K562 (cell line): ENCODE data around the gene RAB31. TPM values are rescaled to one million over a fixed set of nuclear protein-coding genes. Genes with fewer than 3 reads are reported as not detected.
A peak's percentile ranks its signal among the peaks of the same experiment; 100 is the strongest.

Source experiments
- ATAC-seq: fragments of 200-7000 bp; cut with Tn5 transposase; 3 replicates; pipeline ENCODE4 v1.9.1; 2020; ENCODE audit warnings: moderate library complexity
- BruUV-seq: library from RNA; stranded (reverse); fragments of 400-500 nt; replicated peaks from 2 replicates; lab custom pipeline; 2021; lab: Mats Ljungman, UMichigan
- CTCF ChIA-PET: fragments of 300-600 bp; formaldehyde crosslinking; extraction: SDS; loops from one replicate; lab custom pipeline; 2021; ENCODE audit warnings: low intra/inter-chr PET ratio; lab: Yijun Ruan, JAX
- POLR2A ChIA-PET: fragments of 300-600, 350-650 bp; sonication (Branson Sonifier 250); formaldehyde crosslinking; extraction: SDS; loops from one replicate; lab custom pipeline; 2021; ENCODE audit warnings: antibody characterized with exemption, inconsistent platforms; lab: Yijun Ruan, JAX
- DNase-seq, 4 experiments: peaks; one replicate each; pipeline versions ENCODE4 v3.0.0 to v3.0.0-alpha.2; 2011 to 2018; ENCODE audit warnings: low spot score in 3 of 4, mixed read lengths in 3 of 4; ENCODE audit errors: extremely low read depth in 1 of 4
- FAIRE-seq: peaks from 2 replicates; lab custom pipeline; 2011; peaks lifted over from hg19 to GRCh38; lab: Jason Lieb, UNC
- H2AFZ ChIP-seq: 2 replicates; pipeline ENCODE4 v1.6.0; 2011; ENCODE audit warnings: low read depth, low read length, control low read depth, inconsistent platforms
- H3K27ac ChIP-seq: fragments of 200-600 bp; 3 replicates; pipeline ENCODE4 v1.8.0; 2011; ENCODE audit warnings: low read depth, mild to moderate bottlenecking, control low read depth, inconsistent platforms, low read length, moderate library complexity, mixed read lengths; ENCODE audit errors: extremely low read depth
- H3K27me3 ChIP-seq, 2 experiments: fragments of 300-600 bp in 1 of 2; 2 replicates in 1 of 2; 3 replicates in 1 of 2; pipeline versions ENCODE4 v1.6.0 to v1.8.0; 2011; ENCODE audit warnings: inconsistent platforms in 2 of 2, low read length in 2 of 2, mild to moderate bottlenecking in 1 of 2, mixed read lengths in 1 of 2, moderate library complexity in 1 of 2; ENCODE audit not compliant: control insufficient read depth in 2 of 2, insufficient read depth in 2 of 2
- H3K36me3 ChIP-seq: fragments of 300-600 bp; 3 replicates; pipeline ENCODE4 v1.8.0; 2011; ENCODE audit warnings: mild to moderate bottlenecking, low read length, inconsistent platforms; ENCODE audit not compliant: control insufficient read depth, insufficient read depth
- H3K4me1 ChIP-seq, 2 experiments: fragments of 200-600 bp in 1 of 2; replicated peaks in 1 of 2; 2 replicates in 1 of 2; 3 replicates in 1 of 2; pipeline versions ENCODE4 v1.5.1 to v1.8.0; 2011; ENCODE audit warnings: inconsistent platforms in 2 of 2, low read length in 2 of 2, mild to moderate bottlenecking in 1 of 2, mixed read lengths in 1 of 2, moderate library complexity in 1 of 2; ENCODE audit not compliant: control insufficient read depth in 2 of 2, insufficient read depth in 2 of 2
- H3K4me2 ChIP-seq: 2 replicates; pipeline ENCODE4 v1.6.1; 2011; ENCODE audit warnings: low read length, control low read depth, inconsistent platforms, mixed read lengths; ENCODE audit not compliant: insufficient read depth
- H3K4me3 ChIP-seq: fragments of 200-600 bp; sonication (generic), shearing (Covaris generic); 2 replicates; pipeline ENCODE4 v1.5.1; 2016; ENCODE audit warnings: control low read depth, inconsistent platforms
- H3K79me2 ChIP-seq: fragments of 200-600 bp; 3 replicates; pipeline ENCODE4 v1.8.0; 2011; ENCODE audit warnings: low read length, inconsistent platforms; ENCODE audit not compliant: control insufficient read depth, insufficient read depth
- H3K9ac ChIP-seq, 2 experiments: 2 replicates each; pipeline versions ENCODE4 v1.6.0 to v1.6.1; 2011; ENCODE audit warnings: low read depth in 2 of 2, low read length in 2 of 2, control low read depth in 1 of 2, inconsistent platforms in 1 of 2, mild to moderate bottlenecking in 1 of 2, mixed read lengths in 1 of 2; ENCODE audit not compliant: insufficient read depth in 1 of 2
- H3K9me1 ChIP-seq: one replicate; pipeline ENCODE4 v1.6.0; 2011; ENCODE audit warnings: inconsistent platforms, mild to moderate bottlenecking, low read length, moderate library complexity; ENCODE audit not compliant: control insufficient read depth, insufficient read depth
- H3K9me3 ChIP-seq: replicated peaks from 2 replicates; pipeline ENCODE4 v1.5.1; 2011; ENCODE audit warnings: low read depth, low read length, inconsistent platforms; ENCODE audit not compliant: control insufficient read depth, insufficient read depth
- H4K20me1 ChIP-seq: replicated peaks from 2 replicates; pipeline ENCODE4 v1.6.1; 2011; ENCODE audit warnings: low read length, inconsistent platforms, mixed read lengths; ENCODE audit not compliant: control insufficient read depth, insufficient read depth
- BRD4 ChIP-seq: fragments of 200-600 bp; sonication (generic); IDR thresholded peaks from 2 replicates; pipeline ENCODE4 v1.6.1; 2017; ENCODE audit warnings: inconsistent platforms
- CHD1 ChIP-seq: fragments of 200-600 bp; sonication (generic); IDR thresholded peaks from one replicate; pipeline ENCODE4 v1.6.1; 2012; ENCODE audit warnings: mild to moderate bottlenecking, moderate library complexity, low read length, inconsistent platforms
- E2F1 ChIP-seq: sonication (generic); formaldehyde crosslinking; IDR thresholded peaks from 2 replicates; pipeline ENCODE4 v1.8.1; 2023; ENCODE audit warnings: mild to moderate bottlenecking, missing genetic modification reagents, moderate library complexity
- FOXM1 ChIP-seq, 2 experiments: fragments of 450-650 bp in 1 of 2; sonication (generic) in 1 of 2; formaldehyde crosslinking in 1 of 2; IDR thresholded peaks; 2 replicates each; pipeline versions ENCODE4 v1.6.1 to v1.9.0; 2017 to 2022; ENCODE audit warnings: low read depth in 2 of 2, mild to moderate bottlenecking in 2 of 2, missing genetic modification reagents in 1 of 2, moderate library complexity in 1 of 2
- IFI16 ChIP-seq: fragments of 250-450 bp; sonication (Bioruptor Pico); IDR thresholded peaks from 2 replicates; pipeline ENCODE4 v2.1.2; 2022; ENCODE audit warnings: mild to moderate bottlenecking, inconsistent platforms
- IRF1 ChIP-seq: sonication (generic); formaldehyde crosslinking; IDR thresholded peaks from 2 replicates; pipeline ENCODE4 v1.8.0; 2022; ENCODE audit warnings: missing genetic modification reagents, mild to moderate bottlenecking, borderline replicate concordance
- KAT7 ChIP-seq: sonication (generic); formaldehyde crosslinking; IDR thresholded peaks from 2 replicates; pipeline ENCODE4 v1.8.0; 2022; ENCODE audit warnings: missing genetic modification reagents, mild to moderate bottlenecking, borderline replicate concordance
- NCOA1 ChIP-seq: fragments of 450-650 bp; IDR thresholded peaks from 2 replicates; pipeline ENCODE4 v1.6.1; 2016; ENCODE audit warnings: low read depth
- NFATC3 ChIP-seq: fragments of 450-650 bp; IDR thresholded peaks from 2 replicates; pipeline ENCODE4 v1.6.1; 2017; ENCODE audit warnings: mild to moderate bottlenecking
- NR2C2 ChIP-seq, 2 experiments: fragments of 200-800 bp in 1 of 2; sonication (Bioruptor generic) in 1 of 2; sonication (generic) in 1 of 2; formaldehyde crosslinking in 1 of 2; IDR thresholded peaks; 2 replicates each; pipeline versions ENCODE4 v1.6.1 to v1.8.0; 2016 to 2022; ENCODE audit warnings: mild to moderate bottlenecking in 1 of 2, missing compliant biosample characterization in 1 of 2, missing genetic modification characterization in 1 of 2, missing genetic modification reagents in 1 of 2
- RFX1 ChIP-seq: fragments of 450-650 bp; IDR thresholded peaks from 2 replicates; pipeline ENCODE4 v1.6.1; 2016; ENCODE audit warnings: mild to moderate bottlenecking, moderate library complexity
- SMARCC2 ChIP-seq: fragments of 450-650 bp; IDR thresholded peaks from 2 replicates; pipeline ENCODE4 v1.6.1; 2017; ENCODE audit warnings: antibody characterized with exemption, moderate library complexity, mild to moderate bottlenecking, low read depth
- TARDBP ChIP-seq: fragments of 450-650 bp; IDR thresholded peaks from 2 replicates; pipeline ENCODE4 v1.6.1; 2016
- THRB ChIP-seq: fragments of 450-650 bp; formaldehyde crosslinking; conservative IDR thresholded peaks from 2 replicates; pipeline ENCODE4 v1.4.0; 2022; ENCODE audit warnings: mild to moderate bottlenecking, missing genetic modification characterization
- ZNF444 ChIP-seq: fragments of 250-450 bp; sonication (Bioruptor Pico); IDR thresholded peaks from 2 replicates; pipeline ENCODE4 v1.4.0; 2020; ENCODE audit warnings: mild to moderate bottlenecking, moderate library complexity
- ZNF57 ChIP-seq: fragments of 450-650 bp; formaldehyde crosslinking; IDR thresholded peaks from 2 replicates; pipeline ENCODE4 v1.4.0; 2020; ENCODE audit warnings: mild to moderate bottlenecking, moderate library complexity
- ZNF644 ChIP-seq: fragments of 200-800 bp; sonication (Bioruptor generic); IDR thresholded peaks from 2 replicates; pipeline ENCODE4 v1.6.1; 2016; ENCODE audit warnings: low read depth, missing genetic modification characterization, missing compliant biosample characterization
- ZNF696 ChIP-seq: fragments of 250-450 bp; sonication (Bioruptor Pico); conservative IDR thresholded peaks from 2 replicates; pipeline ENCODE4 v1.4.0; 2020; ENCODE audit warnings: mild to moderate bottlenecking, moderate library complexity
- ZZZ3 ChIP-seq: fragments of 450-650 bp; IDR thresholded peaks from 2 replicates; pipeline ENCODE4 v1.6.1; 2016; ENCODE audit warnings: antibody characterized with exemption, mild to moderate bottlenecking, moderate library complexity
- WGBS: fragments of 100-300 bp; shearing (Covaris generic); methylation state at CpG from one replicate; pipeline ENCODE4 v1.1.6; 2016; ENCODE audit warnings: low coverage, mixed read lengths; ENCODE audit not compliant: insufficient coverage; ENCODE audit errors: missing lambda C conversion rate; 5-methylcytosine and 5-hydroxymethylcytosine counted together
- in situ Hi-C: fragments of 300-500 bp; cut with MboI; formaldehyde crosslinking; loops from 4 replicates; pipeline ENCODE4 v1.15.0; 2018; ENCODE audit warnings: inconsistent platforms, mixed read lengths
- intact Hi-C: fragments of 100-400 bp; cut with micrococcal nuclease; formaldehyde crosslinking; loops from 2 replicates; pipeline ENCODE4 v1.14.2; 2022
- polyA plus RNA-seq, 8 experiments: library from polyadenylated mRNA; depleted of rRNA in 4 of 8; stranded (reverse) in 5 of 8; unstranded in 3 of 8; fragments of >200 nt; fragmentation: Nextera tagmentation in 2 of 8; fragmentation: Illumina TruSeq in 1 of 8; extraction: Ambion mirVana in 2 of 8; extraction: Trizol in 1 of 8; gene quantifications; 2 replicates each; pipeline versions ENCODE4 v1.2.1 to v1.2.3, GENCODE V29; 2011 to 2014; ENCODE audit warnings: inconsistent platforms in 1 of 8, missing spikeins in 1 of 8
- total RNA-seq, 7 experiments: library from RNA; depleted of rRNA in 6 of 7; stranded (reverse); fragments of >200 nt in 6 of 7; fragmentation: Illumina TruSeq in 2 of 7; extraction: Trizol in 2 of 7; gene quantifications; 2 replicates each; pipeline versions ENCODE4 v1.2.1 to v1.2.3, GENCODE V29; 2011 to 2021; ENCODE audit warnings: low replicate concordance in 1 of 7

RAB31 gene
- total and polyA plus RNA-seq, 9 of the 15 experiments (the other 6 are each of a cell fraction or from before 2014, with no cell fraction given), result 20.7 to 70.4 (median 41.3) TPM

DNA sequence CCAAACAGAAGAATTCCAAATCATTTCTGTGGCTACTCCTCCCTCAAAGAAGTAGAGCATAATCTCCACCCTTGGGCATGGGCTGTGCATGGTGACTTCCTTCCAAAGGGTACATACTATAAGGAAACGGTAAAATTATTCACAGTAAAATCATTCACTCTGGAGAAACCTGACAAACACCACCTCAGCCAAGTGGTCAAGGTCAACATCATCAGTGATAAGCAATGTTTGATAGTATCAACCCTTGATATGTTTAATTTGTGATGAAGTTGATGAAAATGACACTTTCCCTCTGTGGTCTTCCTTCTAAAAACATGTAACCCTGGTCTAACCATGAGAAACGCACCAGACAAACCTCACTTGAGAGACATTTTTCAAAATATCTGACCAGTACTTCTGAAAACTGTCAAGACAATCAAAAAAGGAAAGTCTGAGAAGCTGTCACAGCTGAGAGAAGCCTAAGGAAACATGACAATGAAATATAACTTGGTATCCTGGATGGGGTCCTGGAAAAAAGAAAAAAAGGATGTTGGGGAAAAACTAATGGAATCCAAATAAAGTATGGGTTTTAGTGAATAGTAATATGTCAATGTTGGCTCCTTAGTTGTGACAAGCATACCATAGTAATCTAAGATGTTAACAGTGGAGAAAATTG lies 168.2 kb downstream of the RAB31 start:
- DNase-seq (no peak), ATAC-seq (no peak), FAIRE-seq (no peak)
- H3K9me3 ChIP-seq, result no peaks in the 10 kb centered on the region
- H4K20me1 ChIP-seq, result no peaks in the 10 kb centered on the region
- H3K4me1 ChIP-seq, result peaks cover 24 to 64% of the 10 kb centered on the region in 2 experiments
- H3K4me2 ChIP-seq, result peak overlapping the region; percentile 73
- CTCF ChIA-PET, result no interaction called here
- POLR2A ChIA-PET, result interaction anchor here (0.7 to 2.5 kb wide), 27 partner anchors 10 to 606 kb away, joined by 3 to 32 read pairs (median 4); partner anchors contain the start of genes RAB31, TXNDC2 and VAPA
- H3K79me2 ChIP-seq, result peaks cover 11% of the 10 kb centered on the region; the same call in 2 of the 3 replicates
- WGBS, result 5% methylated on average over 2 of the region's 2 CpGs
- H3K9ac ChIP-seq, result peak overlapping the region; percentile 3 to 87; a peak in 3 of 4 replicates
- H3K4me3 ChIP-seq, result peak overlapping the region; percentile 6; the same call in 1 of the 2 replicates
- no peaks in the 10 kb centered on the region for H3K36me3 ChIP-seq
- in situ Hi-C loops, result no loop called here
- BruUV-seq, result no TSS peak
- H3K27ac ChIP-seq, result peak overlapping the region; percentile 97
- H3K27me3 ChIP-seq, result no peaks in the 10 kb centered on the region
- intact Hi-C loops, result loop anchor here (2.0 to 10.0 kb wide), 2 partner anchors 52 to 192 kb away; no protein-coding TSS in a partner anchor
- peak overlapping the region; percentile 47 for H2AFZ ChIP-seq
- no peaks in the 10 kb centered on the region for H3K9me1 ChIP-seq
- TF ChIP-seq IRF1 (no peak), ZNF444 (CRISPR knock-in tag) (0 out of 2 replicates have a peak, but pooled peaks have one; percentile 56), ZNF644 (peak; percentile 72; the same call in 1 of the 2 replicates), E2F1 (CRISPR knock-in tag) (peak; percentile 3; the same call in 1 of the 2 replicates), BRD4 (peak; percentile 99), ZNF696 (CRISPR knock-in tag) (0 out of 2 replicates have a peak, but pooled peaks have one; percentile 35), NR2C2 (CRISPR knock-in tag; IDR thresholded peaks at IDR 0.05) (no peak), NR2C2 (tag; IDR thresholded peaks at IDR 0.05) (no peak), ZZZ3 (no peak), TARDBP (no peak), IFI16 (CRISPR knock-in tag) (no peak), NFATC3 (no peak), RFX1 (no peak), THRB (CRISPR knock-in tag) (0 out of 2 replicates have a peak, but pooled peaks have one; percentile 65), CHD1 (peak; percentile 38), FOXM1 (IDR thresholded peaks at IDR 0.05; ENCODE audit: low read depth) (no peak), FOXM1 (CRISPR knock-in tag; IDR thresholded peaks at IDR 0.05; ENCODE audit: low read depth) (no peak), NCOA1 (no peak), SMARCC2 (no peak), KAT7 (CRISPR knock-in tag) (no peak), ZNF57 (CRISPR knock-in tag) (0 out of 2 replicates have a peak, but pooled peaks have one; percentile 50)
